ENCODE measurements around the gene KIF15.

The KIF15 gene

GRCh38 chr3:44875596-44875995 is 114.0 kb downstream of the KIF15 start:
- H3K9me3 ChIP-seq (ENCODE audit: control insufficient read depth, low read length), result no peaks in the 10 kb centered on the region
- H3K4me2 ChIP-seq (ENCODE audit: low read length), result no peak overlapping the region
- H3K36me3 ChIP-seq (ENCODE audit: control insufficient read depth, insufficient read depth, low read length), result no peaks in the 10 kb centered on the region
- no peaks in the 10 kb centered on the region for H3K27me3 ChIP-seq (ENCODE audit: control insufficient read depth, insufficient read depth, low read length)
- no peak overlapping the region for H3K9ac ChIP-seq
- no peak overlapping the region for H3K27ac ChIP-seq
- H2AFZ ChIP-seq, result no peak overlapping the region
- no peak overlapping the region for H3K4me3 ChIP-seq (ENCODE audit: low read depth, low read length)
- no peaks in the 10 kb centered on the region for H3K79me2 ChIP-seq
- no peaks in the 10 kb centered on the region for H3K4me1 ChIP-seq
- no peak for TF ChIP-seq CTCF (IDR thresholded peaks at IDR 0.05)

GRCh38 chr3:44877333-44877732 is 115.7 kb downstream of the KIF15 start:
- TF ChIP-seq CTCF (IDR thresholded peaks at IDR 0.05), result no peak
- H3K79me2 ChIP-seq, result no peaks in the 10 kb centered on the region
- H3K27me3 ChIP-seq (ENCODE audit: control insufficient read depth, insufficient read depth, low read length), result no peaks in the 10 kb centered on the region

GRCh38 chr3:44880284-44880683 is 118.7 kb downstream of the KIF15 start:
- Histone ChIP-seq H3K27ac (no peak overlapping the region), H3K79me2 (no peaks in the 10 kb centered on the region), H2AFZ (no peak overlapping the region), H3K4me3 (ENCODE audit: low read depth, low read length) (no peak overlapping the region), H3K36me3 (ENCODE audit: control insufficient read depth, insufficient read depth, low read length) (no peaks in the 10 kb centered on the region), H3K9ac (no peak overlapping the region), H3K4me1 (no peaks in the 10 kb centered on the region), H3K9me3 (ENCODE audit: control insufficient read depth, low read length) (no peaks in the 10 kb centered on the region), H3K27me3 (ENCODE audit: control insufficient read depth, insufficient read depth, low read length) (no peaks in the 10 kb centered on the region), H3K4me2 (ENCODE audit: low read length) (no peak overlapping the region)
- no peak for TF ChIP-seq CTCF (IDR thresholded peaks at IDR 0.05)

More at GRCh38 chr3:44877333-44877732, 115.7 kb downstream of the KIF15 start:
- no peaks in the 10 kb centered on the region for H3K4me1 ChIP-seq
- no peak overlapping the region for H3K4me2 ChIP-seq (ENCODE audit: low read length)
- H3K9me3 ChIP-seq (ENCODE audit: control insufficient read depth, low read length), result no peaks in the 10 kb centered on the region
- no peak overlapping the region for H2AFZ ChIP-seq
- H3K36me3 ChIP-seq (ENCODE audit: control insufficient read depth, insufficient read depth, low read length), result no peaks in the 10 kb centered on the region
- no peak overlapping the region for H3K27ac ChIP-seq
- H3K9ac ChIP-seq, result no peak overlapping the region
- H3K4me3 ChIP-seq (ENCODE audit: low read depth, low read length), result no peak overlapping the region

GRCh38 chr3:44883213-44883955 is 121.8 kb downstream of the KIF15 start:
- H3K27ac ChIP-seq, result no peak overlapping the region
- no peaks in the 10 kb centered on the region for H3K79me2 ChIP-seq
- H2AFZ ChIP-seq, result no peak overlapping the region
- H3K4me1 ChIP-seq, result no peaks in the 10 kb centered on the region
- no peak overlapping the region for H3K9ac ChIP-seq
- no peak for TF ChIP-seq CTCF (IDR thresholded peaks at IDR 0.05)
- no peak overlapping the region for H3K4me3 ChIP-seq (ENCODE audit: low read depth, low read length)
- no peaks in the 10 kb centered on the region for H3K36me3 ChIP-seq (ENCODE audit: control insufficient read depth, insufficient read depth, low read length)
- H3K9me3 ChIP-seq (ENCODE audit: control insufficient read depth, low read length), result no peaks in the 10 kb centered on the region
- H3K4me2 ChIP-seq (ENCODE audit: low read length), result no peak overlapping the region
- no peaks in the 10 kb centered on the region for H3K27me3 ChIP-seq (ENCODE audit: control insufficient read depth, insufficient read depth, low read length)

- no peak for TF ChIP-seq CTCF (IDR thresholded peaks at IDR 0.05)
- Histone ChIP-seq H3K4me3 (ENCODE audit: low read depth, low read length) (no peak overlapping the region), H3K27ac (no peak overlapping the region)
Observed at GRCh38 chr3:44883999-44884431, 122.4 kb downstream of the KIF15 start.

More at GRCh38 chr3:44883999-44884431, 122.4 kb downstream of the KIF15 start:
- no peaks in the 10 kb centered on the region for H3K9me3 ChIP-seq (ENCODE audit: control insufficient read depth, low read length)
- no peaks in the 10 kb centered on the region for H3K27me3 ChIP-seq (ENCODE audit: control insufficient read depth, insufficient read depth, low read length)
- no peak overlapping the region for H3K4me2 ChIP-seq (ENCODE audit: low read length)
- no peaks in the 10 kb centered on the region for H3K36me3 ChIP-seq (ENCODE audit: control insufficient read depth, insufficient read depth, low read length)
- H3K9ac ChIP-seq, result no peak overlapping the region
- H3K4me1 ChIP-seq, result no peaks in the 10 kb centered on the region
- no peak overlapping the region for H2AFZ ChIP-seq
- no peaks in the 10 kb centered on the region for H3K79me2 ChIP-seq
